SK-N-MC (cell line): ENCODE measurements around the gene CHD8.

Experiments
- EZH2 ChIP-seq: fragments of 200-600 bp; sonication (generic); IDR thresholded peaks from one replicate; pipeline ENCODE4 v1.6.1; 2017; ENCODE audit warnings: antibody characterized with exemption
- FOXP2 ChIP-seq: optimal IDR thresholded peaks from 2 replicates; pipeline ENCODE3; 2011; ENCODE audit warnings: mild to moderate bottlenecking, moderate library complexity; ENCODE audit not compliant: insufficient read depth; ENCODE audit errors: extremely low read length, control extremely low read depth
- POLR2AphosphoS5 ChIP-seq: IDR thresholded peaks from 2 replicates; pipeline ENCODE4 v1.6.1; 2012; ENCODE audit warnings: mild to moderate bottlenecking, low read depth, low read length, borderline replicate concordance

GRCh38 chr14:21352587-21352986 lies 103.3 kb downstream of the CHD8 start:
- TF ChIP-seq POLR2AphosphoS5, result no peak
- no peak for TF ChIP-seq EZH2
- no peak for TF ChIP-seq FOXP2
